Adrenal gland (tissue), 5 donors: ENCODE measurements around the gene SLC2A13.

Experiments used
- POLR2A ChIP-seq, 2 donors: fragments of 450-650 bp; IDR thresholded peaks; one replicate each; pipeline ENCODE4 v1.6.1; 2017; ENCODE audit warnings: antibody characterized with exemption in 2 of 2, mild to moderate bottlenecking in 2 of 2, moderate library complexity in 1 of 2
- TF ChIP-seq, protein P1 (sequence below), 6 experiments: fragments of 450-650 bp in 4 of 6; fragments of 200-600 bp in 2 of 6; sonication (generic) in 1 of 6; IDR thresholded peaks; 1 replicate in 5 of 6; 2 replicates in 1 of 6; pipeline versions ENCODE4 v1.5.1 to v1.8.0; 2016 to 2021; ENCODE audit warnings: antibody characterized with exemption in 6 of 6, mild to moderate bottlenecking in 2 of 6, moderate library complexity in 1 of 6
- donor health status: DM: no; HTN: no; CAD: no.

DNA sequence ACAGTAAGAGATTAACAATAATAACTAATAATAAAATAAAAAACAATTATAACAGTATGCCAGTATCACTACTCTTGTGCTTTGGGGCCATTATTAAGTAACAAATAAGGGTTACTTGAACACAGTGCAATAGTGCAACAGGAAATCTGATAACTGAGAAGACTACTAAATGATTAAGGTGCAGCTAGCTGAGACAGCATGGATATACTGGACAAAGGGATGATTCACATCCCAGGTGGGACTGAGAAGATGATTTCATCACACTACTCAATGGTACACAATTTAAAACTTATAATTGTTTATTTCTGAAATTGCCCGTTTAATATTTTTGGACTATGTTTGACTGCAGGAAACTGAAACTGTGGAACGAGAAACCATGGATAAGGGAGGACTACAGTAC is 317.6 kb downstream of the SLC2A13 start:
- TF ChIP-seq, protein P1, sequence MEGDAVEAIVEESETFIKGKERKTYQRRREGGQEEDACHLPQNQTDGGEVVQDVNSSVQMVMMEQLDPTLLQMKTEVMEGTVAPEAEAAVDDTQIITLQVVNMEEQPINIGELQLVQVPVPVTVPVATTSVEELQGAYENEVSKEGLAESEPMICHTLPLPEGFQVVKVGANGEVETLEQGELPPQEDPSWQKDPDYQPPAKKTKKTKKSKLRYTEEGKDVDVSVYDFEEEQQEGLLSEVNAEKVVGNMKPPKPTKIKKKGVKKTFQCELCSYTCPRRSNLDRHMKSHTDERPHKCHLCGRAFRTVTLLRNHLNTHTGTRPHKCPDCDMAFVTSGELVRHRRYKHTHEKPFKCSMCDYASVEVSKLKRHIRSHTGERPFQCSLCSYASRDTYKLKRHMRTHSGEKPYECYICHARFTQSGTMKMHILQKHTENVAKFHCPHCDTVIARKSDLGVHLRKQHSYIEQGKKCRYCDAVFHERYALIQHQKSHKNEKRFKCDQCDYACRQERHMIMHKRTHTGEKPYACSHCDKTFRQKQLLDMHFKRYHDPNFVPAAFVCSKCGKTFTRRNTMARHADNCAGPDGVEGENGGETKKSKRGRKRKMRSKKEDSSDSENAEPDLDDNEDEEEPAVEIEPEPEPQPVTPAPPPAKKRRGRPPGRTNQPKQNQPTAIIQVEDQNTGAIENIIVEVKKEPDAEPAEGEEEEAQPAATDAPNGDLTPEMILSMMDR (IDR thresholded peaks at IDR 0.05) = no peak
- TF ChIP-seq POLR2A (IDR thresholded peaks at IDR 0.05) = no peak
